ENCODE data around the gene FAM156A. TPM values are rescaled to one million over a fixed set of nuclear protein-coding genes. Genes with fewer than 3 reads are reported as not detected.
A peak's percentile ranks its signal among the peaks of the same experiment; 100 is the strongest.
"Not testable (repeated sequence)": the region's sequence is repeated elsewhere in the genome, so short reads cannot be mapped to it uniquely, and the experiment has no call there.

Gene FAM156A
- total RNA-seq, 1 experiment from 2014 or later: 7.4 TPM

- DNase-seq (ENCODE audit: low spot score); in situ Hi-C loops (cut with HindIII; ENCODE audit: low sequenced_read_pairs): not testable (repeated sequence)
Observed at GRCh38 chrX:52974336-52974992, 16.1 kb upstream of the FAM156A start.

GRCh38 chrX:52967922-52968321, 9.6 kb upstream of the FAM156A start:
- in situ Hi-C loops (cut with HindIII; ENCODE audit: low sequenced_read_pairs); DNase-seq (ENCODE audit: low spot score): not testable (repeated sequence)

- DNase-seq (ENCODE audit: low spot score); in situ Hi-C loops (cut with HindIII; ENCODE audit: low sequenced_read_pairs): not testable (repeated sequence)
Observed at GRCh38 chrX:52966993-52967738, 8.8 kb upstream of the FAM156A start.

GRCh38 chrX:52958961-52959360, 643 bp upstream of the FAM156A start:
- in situ Hi-C loops (cut with HindIII; ENCODE audit: low sequenced_read_pairs); DNase-seq (ENCODE audit: low spot score): not testable (repeated sequence)

DNA sequence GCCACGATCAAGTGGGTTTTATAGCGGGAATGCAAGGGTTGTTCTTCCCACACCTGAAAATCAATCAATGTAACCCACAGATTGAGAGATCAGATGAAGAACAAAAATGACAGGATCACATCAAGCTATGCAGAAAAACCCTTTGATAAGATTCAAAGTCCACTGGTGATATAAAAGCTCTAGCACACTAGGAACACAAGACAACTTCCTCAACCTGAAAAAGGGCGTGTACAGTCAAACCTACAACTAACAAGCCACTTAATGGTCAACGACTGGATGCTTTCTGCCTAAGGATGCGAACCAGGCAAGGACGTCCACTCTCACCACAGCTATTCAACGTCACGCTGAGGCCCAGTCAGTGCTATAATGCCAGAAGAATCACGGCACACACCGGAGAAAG, 8.4 kb downstream of the FAM156A start:
- in situ Hi-C loops (cut with HindIII; ENCODE audit: low sequenced_read_pairs): not testable (repeated sequence)

DNA sequence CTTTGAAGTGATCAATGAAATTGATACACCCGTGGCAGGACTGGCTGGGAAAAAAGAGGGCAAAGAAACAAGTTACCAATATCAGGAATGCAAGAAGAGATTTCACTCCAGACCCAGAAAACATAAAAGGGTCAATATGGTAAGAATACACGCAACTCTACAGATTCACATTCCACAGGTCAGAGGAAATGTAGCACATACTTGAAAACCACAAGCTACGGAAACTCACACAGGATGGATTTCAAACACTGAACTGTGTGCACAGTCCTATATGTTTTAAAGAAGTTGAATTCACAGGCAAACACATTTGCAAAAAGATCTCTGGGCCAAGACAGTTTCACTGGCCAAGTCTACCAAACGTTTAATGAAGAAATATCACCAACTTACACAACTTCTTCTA, 9.0 kb downstream of the FAM156A start:
- DNase-seq (ENCODE audit: low spot score); in situ Hi-C loops (cut with HindIII; ENCODE audit: low sequenced_read_pairs): not testable (repeated sequence)

More for the DNA sequence above, 8.4 kb downstream of the FAM156A start:
- DNase-seq (ENCODE audit: low spot score): not testable (repeated sequence)

DNA sequence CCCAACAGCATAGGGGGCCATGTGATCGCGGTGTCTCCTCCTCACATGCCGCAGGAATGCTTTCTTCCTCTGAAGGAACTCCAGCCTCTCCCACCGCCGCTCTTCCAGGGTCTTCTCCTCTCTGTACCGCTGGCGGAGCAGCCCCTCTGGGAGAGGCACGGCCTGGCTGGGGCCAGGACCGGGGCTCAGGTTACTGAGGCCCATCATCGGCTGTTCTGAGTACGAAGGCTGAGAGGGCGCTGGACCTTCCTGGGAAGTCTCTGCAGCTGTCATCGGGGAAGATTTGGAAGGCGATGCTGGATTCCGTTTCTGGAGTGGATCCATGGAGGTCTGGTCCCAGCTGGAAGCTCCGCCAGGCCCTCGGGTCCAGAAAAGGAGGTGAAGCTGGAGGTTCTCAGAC, 10.1 kb downstream of the FAM156A start:
- DNase-seq (ENCODE audit: low spot score); in situ Hi-C loops (cut with HindIII; ENCODE audit: low sequenced_read_pairs): not testable (repeated sequence)

GRCh38 chrX:52947501-52947900, 10.8 kb downstream of the FAM156A start:
- in situ Hi-C loops (cut with HindIII; ENCODE audit: low sequenced_read_pairs); DNase-seq (ENCODE audit: low spot score): not testable (repeated sequence)

- in situ Hi-C loops (cut with HindIII; ENCODE audit: low sequenced_read_pairs); DNase-seq (ENCODE audit: low spot score): not testable (repeated sequence)
Observed at GRCh38 chrX:52945838-52946494, 12.4 kb downstream of the FAM156A start.

DNA sequence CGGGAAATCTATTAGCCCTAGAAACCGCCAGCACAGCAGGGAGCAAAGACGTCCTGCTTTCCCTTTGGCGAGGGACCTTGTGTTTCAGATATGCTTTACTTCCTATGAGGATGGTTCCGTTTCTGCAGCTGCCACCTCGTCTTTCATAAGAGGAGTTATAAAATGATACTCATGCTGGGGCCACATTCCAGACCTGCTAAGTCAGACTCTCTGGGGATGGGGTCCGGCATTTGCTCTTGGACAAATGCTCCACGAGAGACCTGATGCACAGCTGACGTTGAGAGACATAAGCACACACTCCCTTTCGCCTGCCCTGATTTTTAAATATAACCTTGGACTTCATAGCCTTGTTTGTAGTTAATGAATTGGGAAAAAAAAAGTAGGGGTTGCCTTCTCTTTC, 16.6 kb downstream of the FAM156A start:
- DNase-seq (ENCODE audit: low spot score); in situ Hi-C loops (cut with HindIII; ENCODE audit: low sequenced_read_pairs): not testable (repeated sequence)

DNA sequence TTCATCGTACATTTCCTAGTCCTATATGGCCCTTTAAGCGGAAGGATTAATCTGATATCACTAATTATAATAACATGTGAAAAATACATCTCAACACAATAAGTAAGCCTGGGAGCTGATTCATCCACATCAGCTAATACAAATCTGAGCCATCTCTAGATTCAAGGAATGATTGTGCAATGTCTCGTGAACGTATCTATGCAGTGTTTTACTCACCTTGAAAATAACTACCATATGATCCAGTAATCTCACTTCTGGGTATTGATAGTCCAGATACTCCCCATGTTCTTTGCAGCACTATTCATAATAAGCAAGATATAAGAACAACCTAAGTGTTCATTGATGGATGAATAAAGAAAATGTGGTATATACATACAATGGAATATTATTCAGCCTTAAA, 17.6 kb downstream of the FAM156A start:
- in situ Hi-C loops (cut with HindIII; ENCODE audit: low sequenced_read_pairs); DNase-seq (ENCODE audit: low spot score): not testable (repeated sequence)

- in situ Hi-C loops (cut with HindIII; ENCODE audit: low sequenced_read_pairs); DNase-seq (ENCODE audit: low spot score): not testable (repeated sequence)
Observed at GRCh38 chrX:52935470-52935784, 22.9 kb downstream of the FAM156A start.

DNA sequence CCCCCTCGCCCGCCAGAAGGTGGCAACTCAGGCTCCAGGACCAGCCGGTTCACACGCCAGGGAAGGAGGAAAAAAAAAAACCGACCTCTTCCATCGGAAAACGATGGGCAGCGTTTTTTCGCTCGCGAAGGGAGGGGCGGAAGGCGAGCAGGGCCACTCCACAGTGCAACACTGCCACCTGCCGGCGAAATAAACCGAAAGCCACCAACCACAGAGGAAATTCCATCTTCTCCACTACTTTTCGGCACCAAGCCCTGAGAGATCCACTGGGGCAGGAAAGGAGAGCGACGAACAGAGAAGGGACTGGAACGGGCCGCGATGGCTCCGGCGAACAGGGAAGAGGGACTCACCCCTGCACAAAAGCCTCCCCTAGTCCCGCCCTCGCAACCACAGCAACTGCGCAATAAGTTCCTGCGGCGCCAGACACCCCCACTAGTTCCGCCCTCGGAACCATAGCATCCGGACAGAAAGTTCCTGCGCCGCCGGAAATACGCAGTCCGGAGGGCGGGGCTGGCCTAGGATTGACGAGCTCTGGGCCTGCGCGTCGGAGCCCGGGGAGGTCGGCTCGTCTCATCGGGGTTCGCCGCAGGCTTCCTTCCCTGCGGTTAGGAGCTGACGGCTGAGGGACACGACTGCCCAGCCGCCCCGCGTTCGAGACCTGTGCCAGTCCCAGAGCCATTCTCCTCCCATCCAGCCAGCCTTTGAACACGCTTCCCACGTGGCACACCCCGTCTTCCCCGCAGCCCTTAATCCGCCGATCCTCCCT, 23.4 kb downstream of the FAM156A start:
- in situ Hi-C loops (cut with HindIII; ENCODE audit: low sequenced_read_pairs): no loop called here
- peak; percentile 93 for DNase-seq (ENCODE audit: low spot score)

DNA sequence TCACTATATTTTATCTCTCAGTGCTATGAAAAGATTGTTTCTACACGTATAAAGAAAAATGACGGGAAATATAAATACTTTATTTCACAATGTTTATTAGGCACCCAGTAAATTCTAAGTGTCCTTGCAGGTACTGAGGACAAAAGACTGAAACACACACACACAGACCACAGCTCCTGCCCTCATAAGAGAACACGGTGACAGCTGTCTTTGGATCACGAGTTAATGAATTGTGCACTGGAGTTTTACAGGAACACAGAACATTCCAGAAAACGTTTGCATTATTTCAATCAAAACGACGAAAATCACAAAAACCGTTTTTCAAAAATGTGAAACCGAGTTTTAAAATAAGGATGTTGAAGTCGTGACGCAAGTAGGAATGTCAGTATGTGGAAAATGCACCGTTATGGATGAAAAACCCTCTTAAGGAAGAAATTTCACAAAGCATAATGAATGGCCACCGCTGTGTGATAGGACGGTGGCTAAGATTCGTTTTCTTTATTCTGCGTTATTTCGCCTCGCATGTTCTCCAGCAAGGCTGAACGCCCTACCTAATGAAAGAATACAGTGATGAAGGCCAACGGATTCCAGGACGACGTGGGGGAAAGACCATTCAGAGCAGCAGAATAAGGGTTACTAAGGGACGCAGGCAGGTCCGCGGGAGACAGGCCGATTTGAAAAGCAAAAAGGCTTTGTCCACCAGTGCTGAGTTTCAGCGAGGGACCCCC, 24.2 kb downstream of the FAM156A start:
- in situ Hi-C loops (cut with HindIII; ENCODE audit: low sequenced_read_pairs): no loop called here
- DNase-seq (ENCODE audit: low spot score): no peak

- in situ Hi-C loops (cut with HindIII; ENCODE audit: low sequenced_read_pairs): no loop called here
- no peak for DNase-seq (ENCODE audit: low spot score)
Observed at GRCh38 chrX:52933213-52933612, 25.1 kb downstream of the FAM156A start.

- in situ Hi-C loops (cut with HindIII; ENCODE audit: low sequenced_read_pairs); DNase-seq (ENCODE audit: low spot score): not testable (repeated sequence)
Observed at GRCh38 chrX:52930214-52930613, 28.1 kb downstream of the FAM156A start.

- in situ Hi-C loops (cut with HindIII; ENCODE audit: low sequenced_read_pairs): no loop called here
Observed at GRCh38 chrX:52923781-52924241, 34.5 kb downstream of the FAM156A start.

GRCh38 chrX:52914704-52915103, 43.6 kb downstream of the FAM156A start:
- in situ Hi-C loops (cut with HindIII; ENCODE audit: low sequenced_read_pairs); DNase-seq (ENCODE audit: low spot score): not testable (repeated sequence)

More at GRCh38 chrX:52923781-52924241, 34.5 kb downstream of the FAM156A start:
- peak; percentile 14 for DNase-seq (ENCODE audit: low spot score)

GRCh38 chrX:52913681-52914080, 44.6 kb downstream of the FAM156A start:
- in situ Hi-C loops (cut with HindIII; ENCODE audit: low sequenced_read_pairs); DNase-seq (ENCODE audit: low spot score): not testable (repeated sequence)

All from G401 (cell line).